Nephron progenitor cell (in vitro differentiated cells): ENCODE measurements around the gene PTMS.

Experiments
- DNase-seq: peaks from one replicate; pipeline ENCODE4 v3.0.0; 2021
- H3K27ac Mint-ChIP-seq: 2 replicates; pipeline ENCODE4 v1.8.0; 2021; ENCODE audit warnings: mild to moderate bottlenecking, moderate library complexity, mixed read lengths
- H3K27me3 Mint-ChIP-seq: 2 replicates; pipeline ENCODE4 v1.8.0; 2021; ENCODE audit warnings: mild to moderate bottlenecking, low read depth, mixed read lengths; ENCODE audit not compliant: poor library complexity
- H3K36me3 Mint-ChIP-seq: 2 replicates; pipeline ENCODE4 v1.8.0; 2021; ENCODE audit warnings: low read depth, mixed read lengths
- H3K4me1 Mint-ChIP-seq: 2 replicates; pipeline ENCODE4 v1.8.0; 2021; ENCODE audit warnings: mixed read lengths
- H3K4me3 Mint-ChIP-seq: 2 replicates; pipeline ENCODE4 v1.8.0; 2021; ENCODE audit warnings: mild to moderate bottlenecking, moderate library complexity, mixed read lengths
- H3K9me3 Mint-ChIP-seq: 2 replicates; pipeline ENCODE4 v1.8.0; 2021; ENCODE audit warnings: mild to moderate bottlenecking, moderate library complexity, mixed read lengths
- TF ChIP-seq, protein P1 (sequence below): fragments of 200-600 bp; sonication (generic); IDR thresholded peaks from 2 replicates; pipeline ENCODE4 v1.5.0; 2021; ENCODE audit warnings: antibody characterized with exemption

The PTMS gene

GRCh38 chr12:6795088-6795487 is 28.9 kb downstream of the PTMS start:
- TF ChIP-seq, protein P1, sequence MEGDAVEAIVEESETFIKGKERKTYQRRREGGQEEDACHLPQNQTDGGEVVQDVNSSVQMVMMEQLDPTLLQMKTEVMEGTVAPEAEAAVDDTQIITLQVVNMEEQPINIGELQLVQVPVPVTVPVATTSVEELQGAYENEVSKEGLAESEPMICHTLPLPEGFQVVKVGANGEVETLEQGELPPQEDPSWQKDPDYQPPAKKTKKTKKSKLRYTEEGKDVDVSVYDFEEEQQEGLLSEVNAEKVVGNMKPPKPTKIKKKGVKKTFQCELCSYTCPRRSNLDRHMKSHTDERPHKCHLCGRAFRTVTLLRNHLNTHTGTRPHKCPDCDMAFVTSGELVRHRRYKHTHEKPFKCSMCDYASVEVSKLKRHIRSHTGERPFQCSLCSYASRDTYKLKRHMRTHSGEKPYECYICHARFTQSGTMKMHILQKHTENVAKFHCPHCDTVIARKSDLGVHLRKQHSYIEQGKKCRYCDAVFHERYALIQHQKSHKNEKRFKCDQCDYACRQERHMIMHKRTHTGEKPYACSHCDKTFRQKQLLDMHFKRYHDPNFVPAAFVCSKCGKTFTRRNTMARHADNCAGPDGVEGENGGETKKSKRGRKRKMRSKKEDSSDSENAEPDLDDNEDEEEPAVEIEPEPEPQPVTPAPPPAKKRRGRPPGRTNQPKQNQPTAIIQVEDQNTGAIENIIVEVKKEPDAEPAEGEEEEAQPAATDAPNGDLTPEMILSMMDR = no peak
- no peaks in the 10 kb centered on the region for H3K9me3 Mint-ChIP-seq

GRCh38 chr12:6796576-6796975 is 30.4 kb downstream of the PTMS start:
- peaks cover 3% of the 10 kb centered on the region for H3K27me3 Mint-ChIP-seq

More at GRCh38 chr12:6795088-6795487, 28.9 kb downstream of the PTMS start:
- peaks cover 3% of the 10 kb centered on the region for H3K27me3 Mint-ChIP-seq
- no peaks in the 10 kb centered on the region for H3K36me3 Mint-ChIP-seq
- H3K4me3 Mint-ChIP-seq = no peak overlapping the region
- no peak for DNase-seq
- peaks cover 56% of the 10 kb centered on the region for H3K4me1 Mint-ChIP-seq
- H3K27ac Mint-ChIP-seq = no peak overlapping the region

GRCh38 chr12:6799147-6799546 is 33.0 kb downstream of the PTMS start:
- Mint-ChIP-seq H3K27ac (peak overlapping the region; percentile 85), H3K36me3 (peaks cover 3% of the 10 kb centered on the region), H3K27me3 (peaks cover 9% of the 10 kb centered on the region), H3K4me3 (no peak overlapping the region), H3K9me3 (peaks cover 2% of the 10 kb centered on the region), H3K4me1 (peaks cover 33% of the 10 kb centered on the region)
- DNase-seq = no peak
- TF ChIP-seq, protein P1 = no peak

More at GRCh38 chr12:6796576-6796975, 30.4 kb downstream of the PTMS start:
- Mint-ChIP-seq H3K9me3 (no peaks in the 10 kb centered on the region), H3K27ac (no peak overlapping the region), H3K4me1 (peaks cover 56% of the 10 kb centered on the region), H3K36me3 (no peaks in the 10 kb centered on the region), H3K4me3 (no peak overlapping the region)
- DNase-seq = no peak
- TF ChIP-seq, protein P1 = no peak

DNA sequence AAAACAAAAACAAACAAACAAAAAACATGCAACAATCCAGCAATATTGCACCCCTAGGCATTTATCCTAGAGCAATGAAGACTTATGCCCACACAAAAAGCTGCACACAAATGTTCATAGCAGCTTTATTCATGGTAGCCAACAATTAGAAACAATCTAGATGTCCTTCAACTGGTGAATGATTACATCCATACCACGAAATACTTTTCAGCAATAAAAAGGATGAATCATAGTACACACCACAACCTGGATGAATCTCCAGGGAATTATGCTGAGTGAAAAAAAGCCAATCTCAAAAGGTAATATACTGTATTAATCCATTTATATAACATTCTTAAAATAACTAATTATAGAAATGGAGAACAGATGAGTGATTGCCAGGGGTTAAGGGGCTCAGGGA is 41.0 kb downstream of the PTMS start:
- DNase-seq = no peak
- Mint-ChIP-seq H3K9me3 (peaks cover 13% of the 10 kb centered on the region), H3K4me1 (peaks cover 25% of the 10 kb centered on the region), H3K27ac (no peak overlapping the region), H3K4me3 (no peak overlapping the region), H3K27me3 (peaks cover 10% of the 10 kb centered on the region), H3K36me3 (peaks cover 12% of the 10 kb centered on the region)
- TF ChIP-seq, protein P1 = no peak

- TF ChIP-seq, protein P1 = no peak
- Mint-ChIP-seq H3K4me1 (peaks cover 25% of the 10 kb centered on the region), H3K27ac (no peak overlapping the region), H3K4me3 (no peak overlapping the region), H3K9me3 (peaks cover 12% of the 10 kb centered on the region), H3K36me3 (peaks cover 10% of the 10 kb centered on the region), H3K27me3 (peaks cover 2% of the 10 kb centered on the region)
- no peak for DNase-seq
Measured at GRCh38 chr12:6809056-6809455, 42.9 kb downstream of the PTMS start.

DNA sequence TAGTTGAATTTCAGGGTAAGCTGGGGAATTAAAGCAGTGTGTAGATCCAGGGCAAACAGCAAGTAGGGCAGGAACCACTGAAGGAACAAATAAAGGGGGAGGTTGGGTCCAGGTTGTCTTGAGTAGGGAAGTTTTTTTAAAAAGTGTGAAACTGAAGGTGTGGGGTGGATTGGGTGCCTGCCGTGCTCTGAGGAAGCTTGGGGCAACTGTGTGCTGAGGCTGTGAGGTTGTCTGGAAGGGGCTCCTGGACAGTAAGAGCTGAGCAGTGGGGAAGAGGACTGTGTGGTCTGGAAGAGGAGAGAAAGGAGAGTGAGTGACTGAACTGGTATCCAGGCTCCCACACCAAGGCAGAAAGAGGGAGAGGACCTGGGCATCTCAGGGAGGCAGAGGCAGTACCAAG is 44.6 kb downstream of the PTMS start:
- Mint-ChIP-seq H3K27ac (peak overlapping the region; percentile 7), H3K4me1 (peaks cover 30% of the 10 kb centered on the region), H3K27me3 (peaks cover 8% of the 10 kb centered on the region), H3K9me3 (peaks cover 2% of the 10 kb centered on the region), H3K4me3 (no peak overlapping the region), H3K36me3 (peaks cover 1% of the 10 kb centered on the region)
- DNase-seq = no peak
- TF ChIP-seq, protein P1 = no peak
